Measurements from ENCODE around the gene FNDC10.
"Not testable (repeated sequence)": the region's sequence is repeated elsewhere in the genome, so short reads cannot be mapped to it uniquely, and the experiment has no call there.

The FNDC10 gene

GRCh38 chr1:1567152-1567875, 32.6 kb downstream of the FNDC10 start:
- no peak for DNase-seq (ENCODE audit: low read depth)

- peak; percentile 40 for DNase-seq (ENCODE audit: low read depth)
These were observed 34.6 kb downstream of the FNDC10 start for GRCh38 chr1:1565340-1565739.

- no peak for DNase-seq (ENCODE audit: low read depth)
These were observed 35.7 kb downstream of the FNDC10 start for GRCh38 chr1:1564268-1564667.

- DNase-seq (ENCODE audit: low read depth): no peak
These were observed 36.2 kb downstream of the FNDC10 start for GRCh38 chr1:1563688-1564087.

- DNase-seq (ENCODE audit: low read depth): no peak
These were observed 37.3 kb downstream of the FNDC10 start for GRCh38 chr1:1562556-1563195.

- no peak for DNase-seq (ENCODE audit: low read depth)
These were observed 38.0 kb downstream of the FNDC10 start for GRCh38 chr1:1561801-1562470.

- DNase-seq (ENCODE audit: low read depth): no peak
These were observed 39.8 kb downstream of the FNDC10 start for GRCh38 chr1:1560178-1560577.

- no peak for DNase-seq (ENCODE audit: low read depth)
These were observed 40.9 kb downstream of the FNDC10 start for GRCh38 chr1:1559066-1559465.

GRCh38 chr1:1558591-1558990, 41.3 kb downstream of the FNDC10 start:
- no peak for DNase-seq (ENCODE audit: low read depth)

- not testable (repeated sequence) for DNase-seq (ENCODE audit: low read depth)
These were observed 42.2 kb downstream of the FNDC10 start for GRCh38 chr1:1557688-1558087.

- DNase-seq (ENCODE audit: low read depth): not testable (repeated sequence)
These were observed 43.0 kb downstream of the FNDC10 start for GRCh38 chr1:1556961-1557360.

- no peak for DNase-seq (ENCODE audit: low read depth)
These were observed 43.4 kb downstream of the FNDC10 start for GRCh38 chr1:1556505-1556904.

GRCh38 chr1:1554926-1555915, 44.7 kb downstream of the FNDC10 start:
- peak; percentile 35 for DNase-seq (ENCODE audit: low read depth)

GRCh38 chr1:1554550-1554925, 45.4 kb downstream of the FNDC10 start:
- no peak for DNase-seq (ENCODE audit: low read depth)

GRCh38 chr1:1553821-1554494, 46.0 kb downstream of the FNDC10 start:
- DNase-seq (ENCODE audit: low read depth): no peak

- DNase-seq (ENCODE audit: low read depth): no peak
These were observed 47.7 kb downstream of the FNDC10 start for GRCh38 chr1:1552263-1552639.

- no peak for DNase-seq (ENCODE audit: low read depth)
These were observed 48.2 kb downstream of the FNDC10 start for GRCh38 chr1:1551524-1552262.

- DNase-seq (ENCODE audit: low read depth): peak; percentile 56
These were observed 49.1 kb downstream of the FNDC10 start for GRCh38 chr1:1550591-1551432.

GRCh38 chr1:1550087-1550486, 49.8 kb downstream of the FNDC10 start:
- no peak for DNase-seq (ENCODE audit: low read depth)

GRCh38 chr1:1548591-1548990, 51.3 kb downstream of the FNDC10 start:
- no peak for DNase-seq (ENCODE audit: low read depth)

Measured in fibroblast of the conjunctiva (primary cell).